SK-N-SH treated with all-trans-retinoic acid at 6 μM for 48 hours (cell line): Measurements from ENCODE around the gene CASP4.

Experiments used
- ATAC-seq: fragments of 200-7000 bp; cut with Tn5 transposase; 3 replicates; pipeline ENCODE4 v1.9.1; 2020; ENCODE audit warnings: mild to moderate bottlenecking, moderate library complexity
- ARNTL ChIP-seq: fragments of 450-650 bp; formaldehyde crosslinking; IDR thresholded peaks from 2 replicates; pipeline ENCODE4 v1.5.0; 2020; ENCODE audit warnings: low read depth, mild to moderate bottlenecking, moderate library complexity, borderline replicate concordance
- BACH2 ChIP-seq: fragments of 250-450 bp; sonication (Bioruptor Pico); IDR thresholded peaks from 2 replicates; pipeline ENCODE4 v1.9.0; 2021; ENCODE audit warnings: mild to moderate bottlenecking, borderline replicate concordance
- CSDC2 ChIP-seq: fragments of 250-450 bp; sonication (Bioruptor Pico); IDR thresholded peaks from 2 replicates; pipeline ENCODE4 v1.5.0; 2020; ENCODE audit warnings: mild to moderate bottlenecking, moderate library complexity
- CSRNP3 ChIP-seq: fragments of 250-450 bp; sonication (Bioruptor Pico); IDR thresholded peaks from 2 replicates; pipeline ENCODE4 v1.5.1; 2021; ENCODE audit warnings: mild to moderate bottlenecking, moderate library complexity
- GLIS3 ChIP-seq: fragments of 250-450 bp; sonication (Bioruptor Pico); IDR thresholded peaks from 2 replicates; pipeline ENCODE4 v1.5.0; 2020; ENCODE audit warnings: mild to moderate bottlenecking, moderate library complexity
- OSR1 ChIP-seq: fragments of 250-450 bp; sonication (Bioruptor Pico); IDR thresholded peaks from 2 replicates; pipeline ENCODE4 v1.8.0; 2022; ENCODE audit warnings: moderate library complexity, mild to moderate bottlenecking, inconsistent platforms
- POU6F1 ChIP-seq: fragments of 250-450 bp; sonication (Bioruptor Pico); IDR thresholded peaks from 2 replicates; pipeline ENCODE4 v1.8.0; 2021; ENCODE audit warnings: low read depth, mild to moderate bottlenecking, moderate library complexity, borderline replicate concordance
- PPARA ChIP-seq: fragments of 250-450 bp; sonication (Bioruptor Pico); IDR thresholded peaks from 2 replicates; pipeline ENCODE4 v1.5.0; 2020; ENCODE audit warnings: mild to moderate bottlenecking, borderline replicate concordance
- RARB ChIP-seq: fragments of 250-450 bp; sonication (Bioruptor Pico); IDR thresholded peaks from 2 replicates; pipeline ENCODE4 v1.8.0; 2021; ENCODE audit warnings: mild to moderate bottlenecking, moderate library complexity
- TCF4 ChIP-seq: fragments of 250-450 bp; sonication (Bioruptor Pico); IDR thresholded peaks from 2 replicates; pipeline ENCODE4 v1.8.0; 2021; ENCODE audit warnings: mild to moderate bottlenecking, moderate library complexity, borderline replicate concordance
- TOX ChIP-seq: fragments of 250-450 bp; sonication (Bioruptor Pico); IDR thresholded peaks from 2 replicates; pipeline ENCODE4 v1.8.0; 2021; ENCODE audit warnings: mild to moderate bottlenecking, moderate library complexity, borderline replicate concordance
- TSHZ2 ChIP-seq: fragments of 250-450 bp; sonication (Bioruptor Pico); IDR thresholded peaks from 2 replicates; pipeline ENCODE4 v1.5.0; 2020; ENCODE audit warnings: mild to moderate bottlenecking, moderate library complexity
- ZC3H10 ChIP-seq: fragments of 250-450 bp; sonication (Bioruptor Pico); IDR thresholded peaks from 2 replicates; pipeline ENCODE4 v1.5.1; 2021; ENCODE audit warnings: mild to moderate bottlenecking, moderate library complexity
- ZFP3 ChIP-seq: fragments of 250-450 bp; sonication (Bioruptor Pico); IDR thresholded peaks from 2 replicates; pipeline ENCODE4 v1.5.0; 2020; ENCODE audit warnings: mild to moderate bottlenecking, moderate library complexity
- ZFP30 ChIP-seq: fragments of 450-650 bp; formaldehyde crosslinking; IDR thresholded peaks from 2 replicates; pipeline ENCODE4 v1.5.0; 2022; ENCODE audit warnings: mild to moderate bottlenecking, moderate library complexity
- ZNF565 ChIP-seq: fragments of 450-650 bp; formaldehyde crosslinking; conservative IDR thresholded peaks from 2 replicates; pipeline ENCODE4 v1.5.0; 2020; ENCODE audit warnings: low read depth, mild to moderate bottlenecking, moderate library complexity
- ZNF70 ChIP-seq: fragments of 450-650 bp; formaldehyde crosslinking; IDR thresholded peaks from 2 replicates; pipeline ENCODE4 v1.5.0; 2020; ENCODE audit warnings: mild to moderate bottlenecking, moderate library complexity
- ZNF8 ChIP-seq: fragments of 450-650 bp; formaldehyde crosslinking; IDR thresholded peaks from 2 replicates; pipeline ENCODE4 v1.5.0; 2020; ENCODE audit warnings: mild to moderate bottlenecking, moderate library complexity
- TF ChIP-seq, protein P1 (sequence below): fragments of 250-450 bp; sonication (Bioruptor Pico); IDR thresholded peaks from 2 replicates; pipeline ENCODE4 v1.8.0; 2020; ENCODE audit warnings: mild to moderate bottlenecking, moderate library complexity, borderline replicate concordance
- TF ChIP-seq, protein P2 (sequence below): fragments of 250-450 bp; sonication (Bioruptor Pico); IDR thresholded peaks from 2 replicates; pipeline ENCODE4 v1.5.1; 2020; ENCODE audit warnings: low read depth, mild to moderate bottlenecking, moderate library complexity

The CASP4 gene

GRCh38 chr11:104912102-104912501 is 56.3 kb downstream of the CASP4 start:
- ATAC-seq: no peak
- no peak for TF ChIP-seq GLIS3
- no peak for TF ChIP-seq POU6F1 (CRISPR knock-in tag)
- no peak for TF ChIP-seq TCF4
- TF ChIP-seq ARNTL (CRISPR knock-in tag): no peak
- TF ChIP-seq, protein P1, sequence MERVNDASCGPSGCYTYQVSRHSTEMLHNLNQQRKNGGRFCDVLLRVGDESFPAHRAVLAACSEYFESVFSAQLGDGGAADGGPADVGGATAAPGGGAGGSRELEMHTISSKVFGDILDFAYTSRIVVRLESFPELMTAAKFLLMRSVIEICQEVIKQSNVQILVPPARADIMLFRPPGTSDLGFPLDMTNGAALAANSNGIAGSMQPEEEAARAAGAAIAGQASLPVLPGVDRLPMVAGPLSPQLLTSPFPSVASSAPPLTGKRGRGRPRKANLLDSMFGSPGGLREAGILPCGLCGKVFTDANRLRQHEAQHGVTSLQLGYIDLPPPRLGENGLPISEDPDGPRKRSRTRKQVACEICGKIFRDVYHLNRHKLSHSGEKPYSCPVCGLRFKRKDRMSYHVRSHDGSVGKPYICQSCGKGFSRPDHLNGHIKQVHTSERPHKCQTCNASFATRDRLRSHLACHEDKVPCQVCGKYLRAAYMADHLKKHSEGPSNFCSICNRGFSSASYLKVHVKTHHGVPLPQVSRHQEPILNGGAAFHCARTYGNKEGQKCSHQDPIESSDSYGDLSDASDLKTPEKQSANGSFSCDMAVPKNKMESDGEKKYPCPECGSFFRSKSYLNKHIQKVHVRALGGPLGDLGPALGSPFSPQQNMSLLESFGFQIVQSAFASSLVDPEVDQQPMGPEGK (CRISPR knock-in tag): no peak
- no peak for TF ChIP-seq PPARA (CRISPR knock-in tag)
- TF ChIP-seq, protein P2, sequence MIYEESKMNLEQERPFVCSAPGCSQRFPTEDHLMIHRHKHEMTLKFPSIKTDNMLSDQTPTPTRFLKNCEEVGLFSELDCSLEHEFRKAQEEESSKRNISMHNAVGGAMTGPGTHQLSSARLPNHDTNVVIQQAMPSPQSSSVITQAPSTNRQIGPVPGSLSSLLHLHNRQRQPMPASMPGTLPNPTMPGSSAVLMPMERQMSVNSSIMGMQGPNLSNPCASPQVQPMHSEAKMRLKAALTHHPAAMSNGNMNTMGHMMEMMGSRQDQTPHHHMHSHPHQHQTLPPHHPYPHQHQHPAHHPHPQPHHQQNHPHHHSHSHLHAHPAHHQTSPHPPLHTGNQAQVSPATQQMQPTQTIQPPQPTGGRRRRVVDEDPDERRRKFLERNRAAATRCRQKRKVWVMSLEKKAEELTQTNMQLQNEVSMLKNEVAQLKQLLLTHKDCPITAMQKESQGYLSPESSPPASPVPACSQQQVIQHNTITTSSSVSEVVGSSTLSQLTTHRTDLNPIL (CRISPR knock-in tag): no peak
- TF ChIP-seq ZNF565 (CRISPR knock-in tag): no peak
- TF ChIP-seq ZNF8: no peak
- no peak for TF ChIP-seq ZFP3 (CRISPR knock-in tag)
- TF ChIP-seq ZNF70 (CRISPR knock-in tag): no peak
- TF ChIP-seq CSRNP3 (CRISPR knock-in tag): no peak
- no peak for TF ChIP-seq CSDC2
- no peak for TF ChIP-seq ZFP30
- TF ChIP-seq OSR1 (CRISPR knock-in tag): no peak
- TF ChIP-seq TOX (CRISPR knock-in tag): no peak

GRCh38 chr11:104908186-104908531 is 60.2 kb downstream of the CASP4 start:
- TF ChIP-seq CSRNP3 (CRISPR knock-in tag): no peak
- TF ChIP-seq ZNF565 (CRISPR knock-in tag): no peak
- no peak for TF ChIP-seq TSHZ2
- no peak for TF ChIP-seq PPARA (CRISPR knock-in tag)
- TF ChIP-seq ARNTL (CRISPR knock-in tag): no peak
- no peak for TF ChIP-seq TCF4
- TF ChIP-seq ZFP30: no peak
- TF ChIP-seq ZC3H10 (CRISPR knock-in tag): no peak
- no peak for TF ChIP-seq OSR1 (CRISPR knock-in tag)
- TF ChIP-seq TOX (CRISPR knock-in tag): no peak
- TF ChIP-seq ZFP3 (CRISPR knock-in tag): no peak
- no peak for TF ChIP-seq ZNF8
- no peak for TF ChIP-seq RARB (CRISPR knock-in tag)
- TF ChIP-seq, protein P2 (CRISPR knock-in tag): no peak
- no peak for TF ChIP-seq GLIS3
- TF ChIP-seq BACH2: no peak
- no peak for ATAC-seq
